ENCODE measurements around the gene DPP6. TPM values are rescaled to one million over a fixed set of nuclear protein-coding genes. Genes with fewer than 3 reads are reported as not detected.

Gene DPP6
- total and polyA plus RNA-seq, 8 donors = 1.0 to 11.2 (median 2.6) TPM

- Histone ChIP-seq H3K4me3 (no peak overlapping the region), H3K4me1 (no peaks in the 10 kb centered on the region), H3K27me3 (no peaks in the 10 kb centered on the region), H3K36me3 (no peaks in the 10 kb centered on the region), H3K9me3 (no peaks in the 10 kb centered on the region), H3K27ac (no peak overlapping the region)
- WGBS, 2 donors = 89 to 97% methylated on average over 3 of the region's 3 CpGs
- ATAC-seq (no peak), DNase-seq (no peak), FAIRE-seq (no peak)
- intact Hi-C loops (cut with DNase I) = no loop called here
- TF ChIP-seq CTCF (IDR thresholded peaks at IDR 0.05) = no peak
Observed at GRCh38 chr7:154690411-154690810, 638.2 kb downstream of the DPP6 start.

GRCh38 chr7:154693661-154694060 lies 641.5 kb downstream of the DPP6 start:
- ATAC-seq (no peak), DNase-seq (no peak), FAIRE-seq (no peak)
- 77 to 81% methylated on average over 4 of the region's 4 CpGs for WGBS, 2 donors
- TF ChIP-seq CTCF (IDR thresholded peaks at IDR 0.05) = no peak
- Histone ChIP-seq H3K4me3 (no peak overlapping the region), H3K27ac (no peak overlapping the region), H3K9me3 (no peaks in the 10 kb centered on the region), H3K36me3 (no peaks in the 10 kb centered on the region), H3K27me3 (no peaks in the 10 kb centered on the region), H3K4me1 (no peaks in the 10 kb centered on the region)
- intact Hi-C loops (cut with DNase I) = no loop called here

- no peak for TF ChIP-seq CTCF (IDR thresholded peaks at IDR 0.05)
Observed at GRCh38 chr7:154695836-154696235, 643.6 kb downstream of the DPP6 start.

DNA sequence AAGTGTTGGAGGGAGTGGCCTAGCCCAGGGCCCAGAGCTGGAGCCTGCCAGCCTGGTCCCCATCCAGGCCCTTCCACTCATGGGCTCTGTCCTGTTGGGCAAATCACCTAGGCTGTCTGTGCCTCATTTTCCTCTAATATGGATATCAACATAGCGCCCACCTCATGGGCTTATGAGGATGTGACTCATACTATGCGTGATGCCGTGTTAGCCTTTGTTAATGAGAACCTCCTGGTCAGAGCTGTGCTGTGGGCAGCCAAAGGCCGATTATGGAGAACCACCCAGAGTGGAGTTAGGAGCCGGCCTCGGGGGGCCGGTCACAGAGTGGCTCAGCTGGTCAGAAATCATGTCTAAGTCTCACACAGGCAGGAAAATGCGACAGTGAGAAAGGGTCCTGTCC lies 644.4 kb downstream of the DPP6 start:
- Histone ChIP-seq H3K4me1 (no peaks in the 10 kb centered on the region), H3K27ac (no peak overlapping the region), H3K4me3 (no peak overlapping the region), H3K36me3 (no peaks in the 10 kb centered on the region), H3K27me3 (no peaks in the 10 kb centered on the region), H3K9me3 (no peaks in the 10 kb centered on the region)
- intact Hi-C loops (cut with DNase I) = loop anchor here in 1 of 3 donors (5.0 kb wide), 1 partner anchor 51 kb away; no protein-coding TSS in a partner anchor
- TF ChIP-seq CTCF (IDR thresholded peaks at IDR 0.05) = no peak
- WGBS, 2 donors = 88 to 89% methylated on average over 8 of the region's 8 CpGs
- ATAC-seq (no peak), FAIRE-seq (no peak), DNase-seq (no peak)

More at GRCh38 chr7:154695836-154696235, 643.6 kb downstream of the DPP6 start:
- Histone ChIP-seq H3K27me3 (no peaks in the 10 kb centered on the region), H3K36me3 (no peaks in the 10 kb centered on the region), H3K9me3 (no peaks in the 10 kb centered on the region), H3K4me1 (no peaks in the 10 kb centered on the region), H3K27ac (no peak overlapping the region), H3K4me3 (no peak overlapping the region)
- FAIRE-seq (no peak), DNase-seq (no peak), ATAC-seq (no peak)
- 88 to 90% methylated on average over 14 of the region's 14 CpGs for WGBS, 2 donors
- intact Hi-C loops (cut with DNase I) = loop anchor here in 1 of 3 donors (5.0 kb wide), 1 partner anchor 51 kb away; no protein-coding TSS in a partner anchor

- intact Hi-C loops (cut with DNase I) = loop anchor here in 1 of 3 donors (5.0 kb wide), 1 partner anchor 48 kb away; no protein-coding TSS in a partner anchor
- peak; percentile 45 to 58 (median 48) for TF ChIP-seq CTCF (IDR thresholded peaks at IDR 0.05)
- no peaks in the 10 kb centered on the region for H3K36me3 ChIP-seq
- WGBS, 2 donors = 36 to 48% methylated on average over 13 of the region's 13 CpGs
- no peaks in the 10 kb centered on the region for H3K27me3 ChIP-seq
- no peak overlapping the region for H3K27ac ChIP-seq
- no peak overlapping the region for H3K4me3 ChIP-seq
- DNase-seq (peak in 1 of 6 donors; percentile 42), FAIRE-seq (no peak), ATAC-seq (peak; percentile 48 to 95 (median 66))
- H3K4me1 ChIP-seq = no peaks in the 10 kb centered on the region
- no peaks in the 10 kb centered on the region for H3K9me3 ChIP-seq
Observed at GRCh38 chr7:154698726-154699291, 646.6 kb downstream of the DPP6 start.
